Measurements from ENCODE around the gene MMAB.

DNA sequence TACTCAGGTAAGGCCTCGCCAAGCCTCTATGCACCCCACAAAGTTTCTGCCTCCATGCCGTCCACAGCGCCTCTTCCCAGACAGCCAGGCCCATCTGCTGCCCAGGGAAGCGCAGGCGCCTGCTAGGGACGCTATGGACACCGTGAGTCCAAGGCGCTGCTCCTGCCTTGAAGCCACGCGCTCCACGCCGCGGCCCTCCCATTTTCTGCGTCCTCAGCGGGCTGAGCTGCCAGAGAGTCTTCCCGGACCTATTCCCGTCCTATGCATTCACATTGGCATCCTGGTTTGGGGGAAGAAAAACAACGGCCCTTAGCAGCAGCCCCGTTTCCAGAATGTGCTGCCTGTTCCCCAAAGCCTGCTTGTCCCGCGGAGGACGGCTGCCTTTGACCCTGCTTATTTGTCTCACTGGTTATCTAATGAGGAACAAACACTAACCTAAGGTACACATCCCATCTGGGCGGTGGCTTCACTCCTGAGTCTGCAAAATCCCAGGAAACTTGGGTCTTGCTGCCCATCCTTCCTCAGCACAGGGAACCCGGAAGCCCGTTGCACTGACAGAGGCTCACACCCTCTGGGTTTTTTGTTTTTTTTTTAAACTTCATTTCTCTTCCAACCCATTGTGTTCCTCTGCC lies 38.0 kb downstream of the MMAB start:
- TF ChIP-seq SIN3A (IDR thresholded peaks at IDR 0.05; ENCODE audit: borderline replicate concordance, insufficient read depth, low read length): no peak
- no peak for TF ChIP-seq TAF1 (IDR thresholded peaks at IDR 0.05; ENCODE audit: borderline replicate concordance, insufficient read depth, low read length)
- TF ChIP-seq FOXP2 (optimal IDR thresholded peaks at IDR 0.05; ENCODE audit: borderline replicate concordance, extremely low read depth, extremely low read length, insufficient read depth): no peak
- no peak for TF ChIP-seq POLR2AphosphoS5 (IDR thresholded peaks at IDR 0.05; ENCODE audit: low read depth, low read length)
- TF ChIP-seq, protein P1, sequence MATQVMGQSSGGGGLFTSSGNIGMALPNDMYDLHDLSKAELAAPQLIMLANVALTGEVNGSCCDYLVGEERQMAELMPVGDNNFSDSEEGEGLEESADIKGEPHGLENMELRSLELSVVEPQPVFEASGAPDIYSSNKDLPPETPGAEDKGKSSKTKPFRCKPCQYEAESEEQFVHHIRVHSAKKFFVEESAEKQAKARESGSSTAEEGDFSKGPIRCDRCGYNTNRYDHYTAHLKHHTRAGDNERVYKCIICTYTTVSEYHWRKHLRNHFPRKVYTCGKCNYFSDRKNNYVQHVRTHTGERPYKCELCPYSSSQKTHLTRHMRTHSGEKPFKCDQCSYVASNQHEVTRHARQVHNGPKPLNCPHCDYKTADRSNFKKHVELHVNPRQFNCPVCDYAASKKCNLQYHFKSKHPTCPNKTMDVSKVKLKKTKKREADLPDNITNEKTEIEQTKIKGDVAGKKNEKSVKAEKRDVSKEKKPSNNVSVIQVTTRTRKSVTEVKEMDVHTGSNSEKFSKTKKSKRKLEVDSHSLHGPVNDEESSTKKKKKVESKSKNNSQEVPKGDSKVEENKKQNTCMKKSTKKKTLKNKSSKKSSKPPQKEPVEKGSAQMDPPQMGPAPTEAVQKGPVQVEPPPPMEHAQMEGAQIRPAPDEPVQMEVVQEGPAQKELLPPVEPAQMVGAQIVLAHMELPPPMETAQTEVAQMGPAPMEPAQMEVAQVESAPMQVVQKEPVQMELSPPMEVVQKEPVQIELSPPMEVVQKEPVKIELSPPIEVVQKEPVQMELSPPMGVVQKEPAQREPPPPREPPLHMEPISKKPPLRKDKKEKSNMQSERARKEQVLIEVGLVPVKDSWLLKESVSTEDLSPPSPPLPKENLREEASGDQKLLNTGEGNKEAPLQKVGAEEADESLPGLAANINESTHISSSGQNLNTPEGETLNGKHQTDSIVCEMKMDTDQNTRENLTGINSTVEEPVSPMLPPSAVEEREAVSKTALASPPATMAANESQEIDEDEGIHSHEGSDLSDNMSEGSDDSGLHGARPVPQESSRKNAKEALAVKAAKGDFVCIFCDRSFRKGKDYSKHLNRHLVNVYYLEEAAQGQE (IDR thresholded peaks at IDR 0.05; ENCODE audit: insufficient read depth in 1 of 2, low read depth in 2 of 2, low read length in 2 of 2): no peak
